Muscle of leg (tissue), 11 donors: ENCODE measurements around the gene TGM6. TPM values are rescaled to one million over a fixed set of nuclear protein-coding genes. Genes with fewer than 3 reads are reported as not detected.

ENCODE experiments used
- DNase-seq: peaks from one replicate; pipeline ENCODE4 v3.0.0; 2013
- H3K27ac ChIP-seq: one replicate; pipeline ENCODE4 v1.5.1; 2013; ENCODE audit warnings: mild to moderate bottlenecking, low read length, control low read depth
- H3K27me3 ChIP-seq: one replicate; pipeline ENCODE4 v1.6.1; 2013; ENCODE audit warnings: low read length; ENCODE audit not compliant: control insufficient read depth, insufficient read depth
- H3K36me3 ChIP-seq: one replicate; pipeline ENCODE4 v1.6.1; 2013; ENCODE audit warnings: low read length; ENCODE audit not compliant: control insufficient read depth, insufficient read depth
- H3K4me1 ChIP-seq: one replicate; pipeline ENCODE4 v1.6.1; 2013; ENCODE audit warnings: low read length; ENCODE audit not compliant: control insufficient read depth, insufficient read depth
- H3K4me3 ChIP-seq: one replicate; pipeline ENCODE4 v1.5.1; 2013; ENCODE audit warnings: low read length, control low read depth
- H3K9me3 ChIP-seq: replicated peaks from 2 replicates; pipeline ENCODE4 v1.6.1; 2013; ENCODE audit warnings: low read depth, low read length; ENCODE audit not compliant: control insufficient read depth
- WGBS: methylation state at CpG from one replicate; pipeline ENCODE4 v1.1.5; 2013; ENCODE audit warnings: missing lambda C conversion rate; ENCODE audit not compliant: insufficient coverage; 5-methylcytosine and 5-hydroxymethylcytosine counted together
- polyA plus RNA-seq, 8 donors: library from polyadenylated mRNA; unstranded; fragments of 120-200 nt; gene quantifications; one replicate each; pipeline versions ENCODE4 v1.2.1 to v1.2.3, GENCODE V29; 2013; ENCODE audit warnings: inconsistent platforms in 1 of 8, low replicate concordance in 1 of 8; ENCODE audit not compliant: insufficient read length in 8 of 8, insufficient read depth in 1 of 8
- total RNA-seq: library from RNA; stranded (reverse); fragments of 120-200 nt; gene quantifications from one replicate; pipeline ENCODE4 v1.2.4, GENCODE V29; 2013

The TGM6 gene
- total and polyA plus RNA-seq, 9 donors, result not detected

GRCh38 chr20:2363187-2363586, 17.5 kb upstream of the TGM6 start:
- WGBS, result no CpG with 5 or more reads among the region's 2 CpGs
- DNase-seq, result no peak
- H3K4me1 ChIP-seq, result no peaks in the 10 kb centered on the region
- no peaks in the 10 kb centered on the region for H3K27me3 ChIP-seq
- no peak overlapping the region for H3K27ac ChIP-seq
- H3K4me3 ChIP-seq, result no peak overlapping the region
- no peaks in the 10 kb centered on the region for H3K36me3 ChIP-seq
- no peaks in the 10 kb centered on the region for H3K9me3 ChIP-seq

DNA sequence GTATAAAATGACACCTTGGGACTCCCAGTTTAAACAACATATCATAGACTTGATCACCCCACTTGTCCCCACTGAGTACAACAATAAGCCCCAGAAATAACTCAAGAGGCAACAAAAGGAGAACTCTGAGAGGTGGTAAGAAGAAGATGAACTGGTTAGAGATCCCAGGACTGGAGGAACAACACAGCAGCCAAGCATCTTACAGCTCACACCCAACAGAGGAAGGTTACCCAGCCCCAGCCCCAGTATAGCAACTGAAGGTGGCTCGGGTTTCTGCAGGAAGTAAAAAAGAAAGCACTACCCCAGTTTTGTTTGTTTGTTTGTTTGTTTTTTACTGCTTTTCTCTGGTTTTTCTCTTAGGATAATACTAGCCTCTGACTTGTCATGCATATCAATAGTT, 17.1 kb upstream of the TGM6 start:
- no CpG with 5 or more reads among the region's 1 CpG for WGBS
- no peaks in the 10 kb centered on the region for H3K9me3 ChIP-seq
- no peaks in the 10 kb centered on the region for H3K36me3 ChIP-seq
- H3K27ac ChIP-seq, result peak overlapping the region; percentile 17
- H3K4me1 ChIP-seq, result no peaks in the 10 kb centered on the region
- no peaks in the 10 kb centered on the region for H3K27me3 ChIP-seq
- H3K4me3 ChIP-seq, result no peak overlapping the region
- no peak for DNase-seq

DNA sequence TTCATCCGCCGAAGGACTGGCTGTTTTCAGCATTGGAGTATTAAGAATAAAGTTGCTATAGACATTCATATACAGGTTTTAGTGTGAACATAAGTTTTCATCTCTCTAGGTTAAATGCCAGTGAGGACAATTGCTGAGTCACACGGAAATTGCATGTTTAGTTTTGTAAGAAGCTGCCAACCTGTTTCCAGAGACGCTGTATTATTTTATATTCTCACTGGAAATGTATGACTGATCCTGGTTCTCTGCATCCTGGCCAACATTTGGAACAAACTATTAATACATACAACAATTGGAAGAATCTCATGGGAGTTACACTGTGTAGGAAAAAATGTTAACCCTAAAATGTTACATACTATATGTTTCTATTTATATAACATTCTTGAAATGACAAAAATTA, 16.7 kb upstream of the TGM6 start:
- no peaks in the 10 kb centered on the region for H3K9me3 ChIP-seq
- no CpG with 5 or more reads among the region's 4 CpGs for WGBS
- H3K4me1 ChIP-seq, result no peaks in the 10 kb centered on the region
- H3K36me3 ChIP-seq, result no peaks in the 10 kb centered on the region
- H3K27ac ChIP-seq, result peak overlapping the region; percentile 17
- H3K4me3 ChIP-seq, result no peak overlapping the region
- no peaks in the 10 kb centered on the region for H3K27me3 ChIP-seq
- DNase-seq, result peak; percentile 68

DNA sequence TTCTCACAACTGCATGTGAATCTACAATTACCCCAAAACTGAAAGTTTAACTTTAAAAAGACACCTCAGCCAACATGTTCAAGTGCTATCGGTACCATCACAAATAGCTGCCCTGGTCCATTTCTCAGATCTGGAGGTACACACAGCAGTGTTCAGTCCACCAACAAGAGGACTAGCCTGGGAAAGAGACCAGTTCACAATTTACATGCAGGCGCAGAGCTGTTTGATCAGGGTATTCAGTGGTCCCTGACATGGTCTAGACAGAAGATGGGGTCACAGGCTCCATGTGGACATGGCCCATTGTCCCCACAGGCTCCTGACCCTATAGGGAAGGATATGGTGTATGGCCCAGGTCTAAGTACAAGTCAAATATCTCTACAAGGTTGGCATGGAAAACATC, 15.6 kb upstream of the TGM6 start:
- Histone ChIP-seq H3K27ac (no peak overlapping the region), H3K36me3 (no peaks in the 10 kb centered on the region), H3K4me1 (no peaks in the 10 kb centered on the region), H3K9me3 (no peaks in the 10 kb centered on the region), H3K27me3 (peaks cover 2% of the 10 kb centered on the region), H3K4me3 (no peak overlapping the region)
- WGBS, result 100% methylated on average over 2 of the region's 2 CpGs
- no peak for DNase-seq

DNA sequence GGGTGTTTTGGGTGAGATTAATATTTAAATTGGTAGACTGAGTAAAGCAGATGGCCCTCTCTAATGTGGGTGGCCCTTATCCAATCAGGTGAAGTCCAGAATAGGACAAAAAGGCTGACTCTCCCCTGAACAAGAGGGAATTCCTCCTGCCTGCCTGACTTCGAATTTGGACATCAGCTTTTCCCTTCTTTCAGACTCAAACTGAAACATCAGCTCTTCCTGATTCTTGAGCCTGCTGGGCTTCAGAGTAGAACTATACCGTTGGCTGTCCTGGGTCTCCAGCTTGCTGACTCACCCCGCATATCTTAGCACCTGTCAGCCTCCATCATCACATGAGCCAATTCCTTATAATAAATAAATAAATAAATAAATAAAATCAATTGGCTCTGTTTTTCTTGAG, 15.0 kb upstream of the TGM6 start:
- WGBS, result 60% methylated on average over 1 of the region's 3 CpGs
- no peak for DNase-seq
- H3K36me3 ChIP-seq, result no peaks in the 10 kb centered on the region

DNA sequence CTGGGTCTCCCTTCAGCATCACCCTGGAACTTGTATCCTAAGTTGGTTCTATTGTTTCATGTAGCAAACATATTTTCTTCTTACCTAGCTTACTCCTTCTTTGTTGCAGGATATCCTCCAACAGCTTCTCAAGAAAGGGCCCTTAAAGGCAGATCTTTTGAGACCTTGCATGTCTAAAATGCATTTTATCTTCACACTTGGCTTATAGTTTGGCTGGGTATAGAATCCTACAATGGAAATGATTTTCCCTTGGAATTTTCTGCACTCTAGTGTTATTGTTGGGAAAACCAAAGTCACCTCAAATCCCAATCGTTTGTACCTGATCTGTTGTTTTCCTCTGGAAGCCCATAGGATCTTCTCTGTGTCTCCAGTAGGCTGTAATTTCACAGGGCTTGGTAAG, 12.1 kb upstream of the TGM6 start:
- 50% methylated on average over 1 of the region's 1 CpG for WGBS
- Histone ChIP-seq H3K4me3 (no peak overlapping the region), H3K27me3 (peaks cover 2% of the 10 kb centered on the region), H3K4me1 (no peaks in the 10 kb centered on the region), H3K36me3 (no peaks in the 10 kb centered on the region), H3K27ac (no peak overlapping the region), H3K9me3 (no peaks in the 10 kb centered on the region)
- DNase-seq, result no peak

More for the DNA sequence above, 15.0 kb upstream of the TGM6 start:
- H3K4me3 ChIP-seq, result no peak overlapping the region
- no peaks in the 10 kb centered on the region for H3K4me1 ChIP-seq
- H3K27ac ChIP-seq, result no peak overlapping the region
- peaks cover 2% of the 10 kb centered on the region for H3K27me3 ChIP-seq
- H3K9me3 ChIP-seq, result no peaks in the 10 kb centered on the region

GRCh38 chr20:2373098-2373497, 7.6 kb upstream of the TGM6 start:
- no peaks in the 10 kb centered on the region for H3K36me3 ChIP-seq
- H3K27me3 ChIP-seq, result peaks cover 2% of the 10 kb centered on the region
- no peaks in the 10 kb centered on the region for H3K4me1 ChIP-seq
- H3K9me3 ChIP-seq, result no peaks in the 10 kb centered on the region
- no peak overlapping the region for H3K4me3 ChIP-seq
- DNase-seq, result no peak
- no peak overlapping the region for H3K27ac ChIP-seq

GRCh38 chr20:2374346-2375125, 6.2 kb upstream of the TGM6 start:
- H3K27ac ChIP-seq, result no peak overlapping the region
- WGBS, result 100% methylated on average over 1 of the region's 9 CpGs
- DNase-seq, result no peak
- H3K9me3 ChIP-seq, result no peaks in the 10 kb centered on the region
- H3K27me3 ChIP-seq, result peaks cover 2% of the 10 kb centered on the region
- H3K4me1 ChIP-seq, result no peaks in the 10 kb centered on the region
- no peaks in the 10 kb centered on the region for H3K36me3 ChIP-seq
- no peak overlapping the region for H3K4me3 ChIP-seq

DNA sequence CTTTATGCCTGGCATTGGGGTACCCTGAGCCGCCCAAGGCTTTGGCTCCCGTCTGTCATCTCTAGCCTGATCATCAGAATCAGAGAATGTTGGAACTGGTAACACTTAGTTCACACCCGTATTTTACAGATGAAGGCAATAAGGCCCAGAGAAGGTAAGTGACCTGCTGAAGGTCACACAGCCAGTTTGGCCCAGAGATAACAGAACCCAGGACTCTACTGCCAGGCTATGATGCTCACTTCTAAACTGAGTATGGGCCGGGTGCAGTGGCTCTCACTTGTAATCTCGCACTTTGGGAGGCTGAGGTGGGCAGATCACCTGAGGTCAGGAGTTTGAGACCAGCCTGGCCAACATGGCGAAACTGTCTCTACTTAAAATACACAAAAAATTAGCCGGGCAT, 1.8 kb upstream of the TGM6 start:
- H3K4me3 ChIP-seq, result no peak overlapping the region
- peaks cover 2% of the 10 kb centered on the region for H3K27me3 ChIP-seq
- 85% methylated on average over 5 of the region's 7 CpGs for WGBS
- no peak for DNase-seq
- H3K4me1 ChIP-seq, result no peaks in the 10 kb centered on the region
- H3K9me3 ChIP-seq, result no peaks in the 10 kb centered on the region
- H3K36me3 ChIP-seq, result no peaks in the 10 kb centered on the region
- no peak overlapping the region for H3K27ac ChIP-seq

- no peak for DNase-seq
- 45% methylated on average over 6 of the region's 9 CpGs for WGBS
- no peaks in the 10 kb centered on the region for H3K4me1 ChIP-seq
- H3K4me3 ChIP-seq, result no peak overlapping the region
- no peak overlapping the region for H3K27ac ChIP-seq
- H3K36me3 ChIP-seq, result no peaks in the 10 kb centered on the region
- H3K9me3 ChIP-seq, result no peaks in the 10 kb centered on the region
- H3K27me3 ChIP-seq, result peaks cover 2% of the 10 kb centered on the region
Measured at GRCh38 chr20:2379511-2380229, 1.0 kb upstream of the TGM6 start.
